ENCODE data around the gene SLC4A2.

Gene SLC4A2

GRCh38 chr7:151110941-151111645 is 51.7 kb downstream of the SLC4A2 start:
- no peaks in the 10 kb centered on the region for H3K9me3 Mint-ChIP-seq
- H3K4me3 Mint-ChIP-seq: no peak overlapping the region

DNA sequence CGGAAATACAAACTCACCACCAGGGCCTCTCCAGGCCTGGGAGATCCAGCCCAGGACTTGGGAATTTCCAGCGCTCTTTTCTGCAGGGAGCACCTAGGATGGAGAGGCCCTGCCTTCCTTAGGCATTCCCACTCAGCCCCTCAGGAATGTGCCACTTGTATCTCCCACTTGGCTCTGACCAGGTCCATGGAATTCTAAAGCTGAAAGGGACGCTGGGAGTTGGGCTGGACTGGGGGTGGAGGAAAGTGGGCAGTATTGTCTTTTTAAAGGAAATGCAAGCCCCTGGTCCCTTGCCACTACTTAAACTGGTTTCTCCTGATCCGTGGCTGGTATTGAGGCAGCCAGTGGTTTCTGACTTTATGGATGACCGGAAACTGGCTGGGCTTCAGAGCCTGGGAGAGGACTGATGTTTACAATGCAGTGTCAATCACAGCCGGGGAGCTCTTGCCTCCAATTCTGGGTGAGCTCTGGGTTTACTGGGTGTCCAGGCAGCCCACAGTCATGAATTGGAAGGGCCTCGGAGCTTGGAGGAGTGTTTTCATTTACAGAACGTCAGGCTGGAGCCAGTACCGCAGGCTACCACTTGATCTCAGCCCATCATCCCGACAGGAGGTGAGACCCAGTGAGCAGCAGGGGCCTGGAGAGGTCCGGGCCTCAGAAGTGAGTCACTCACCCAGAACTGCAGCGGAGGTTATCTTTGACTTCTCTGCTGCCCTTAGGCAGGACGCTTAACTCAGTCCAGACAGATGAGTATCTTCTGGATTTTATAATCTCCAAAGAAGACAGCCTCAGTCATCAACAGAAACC is 54.2 kb downstream of the SLC4A2 start:
- peaks cover 4% of the 10 kb centered on the region for H3K4me1 Mint-ChIP-seq (ENCODE audit: low read depth)
- H3K27ac Mint-ChIP-seq: no peak overlapping the region
- H3K27me3 Mint-ChIP-seq: peaks cover 14% of the 10 kb centered on the region
- no peaks in the 10 kb centered on the region for H3K9me3 Mint-ChIP-seq
- no peaks in the 10 kb centered on the region for H3K36me3 Mint-ChIP-seq (ENCODE audit: low read depth)
- H3K4me3 Mint-ChIP-seq: peak overlapping the region; percentile 39

More at GRCh38 chr7:151110941-151111645, 51.7 kb downstream of the SLC4A2 start:
- H3K36me3 Mint-ChIP-seq (ENCODE audit: low read depth): no peaks in the 10 kb centered on the region
- H3K4me1 Mint-ChIP-seq (ENCODE audit: low read depth): no peaks in the 10 kb centered on the region
- peaks cover 14% of the 10 kb centered on the region for H3K27me3 Mint-ChIP-seq
- no peak overlapping the region for H3K27ac Mint-ChIP-seq

DNA sequence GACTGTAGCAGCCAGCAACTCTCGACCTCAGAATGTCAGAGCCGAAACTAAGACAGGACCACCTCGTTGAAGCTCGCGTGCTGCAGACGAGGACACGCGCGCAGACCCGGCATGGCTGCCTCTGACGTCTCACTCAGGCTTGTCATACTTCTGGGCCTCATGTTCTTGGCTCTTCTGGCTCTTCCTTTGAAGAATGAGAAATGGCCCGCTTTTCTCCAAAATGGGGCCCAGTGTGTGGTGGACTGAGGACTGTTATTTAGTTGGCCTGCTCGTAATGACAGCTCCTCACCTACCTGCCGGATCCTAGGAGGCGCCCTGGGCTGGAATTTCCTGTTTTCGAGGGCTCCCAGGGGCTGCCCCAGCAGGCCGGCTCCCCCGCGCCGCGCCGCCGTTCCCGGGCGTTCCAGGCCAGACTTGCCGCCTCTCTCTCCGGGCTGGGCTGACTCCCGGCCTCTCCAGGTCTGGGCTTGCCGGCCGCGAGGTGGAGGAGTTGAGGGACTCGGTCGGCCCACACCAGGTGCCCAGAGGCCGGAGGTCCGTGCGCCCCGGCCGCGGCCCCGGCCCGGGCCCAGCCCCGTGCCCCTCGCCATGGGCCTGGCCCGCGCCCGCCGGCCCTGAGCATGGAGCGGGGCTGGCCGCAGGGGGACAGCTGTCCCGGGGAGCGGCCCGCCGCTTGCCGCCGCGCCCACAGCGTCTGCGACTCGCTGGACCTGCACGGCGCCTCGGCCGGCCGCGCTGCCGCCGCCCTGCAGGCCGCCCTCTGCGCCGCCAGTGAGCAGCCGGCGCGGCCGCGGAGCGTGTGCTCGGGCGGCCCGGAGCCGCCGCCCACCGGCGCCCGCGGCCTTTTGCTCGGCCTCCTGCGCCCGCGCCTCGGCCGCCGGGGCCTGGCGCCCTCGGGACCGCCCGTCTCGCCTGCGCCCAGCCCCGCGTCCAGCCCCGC is 55.0 kb downstream of the SLC4A2 start:
- Mint-ChIP-seq H3K27ac (no peak overlapping the region), H3K9me3 (no peaks in the 10 kb centered on the region), H3K27me3 (peaks cover 14% of the 10 kb centered on the region), H3K36me3 (ENCODE audit: low read depth) (no peaks in the 10 kb centered on the region), H3K4me3 (peak overlapping the region; percentile 39), H3K4me1 (ENCODE audit: low read depth) (peaks cover 4% of the 10 kb centered on the region)

DNA sequence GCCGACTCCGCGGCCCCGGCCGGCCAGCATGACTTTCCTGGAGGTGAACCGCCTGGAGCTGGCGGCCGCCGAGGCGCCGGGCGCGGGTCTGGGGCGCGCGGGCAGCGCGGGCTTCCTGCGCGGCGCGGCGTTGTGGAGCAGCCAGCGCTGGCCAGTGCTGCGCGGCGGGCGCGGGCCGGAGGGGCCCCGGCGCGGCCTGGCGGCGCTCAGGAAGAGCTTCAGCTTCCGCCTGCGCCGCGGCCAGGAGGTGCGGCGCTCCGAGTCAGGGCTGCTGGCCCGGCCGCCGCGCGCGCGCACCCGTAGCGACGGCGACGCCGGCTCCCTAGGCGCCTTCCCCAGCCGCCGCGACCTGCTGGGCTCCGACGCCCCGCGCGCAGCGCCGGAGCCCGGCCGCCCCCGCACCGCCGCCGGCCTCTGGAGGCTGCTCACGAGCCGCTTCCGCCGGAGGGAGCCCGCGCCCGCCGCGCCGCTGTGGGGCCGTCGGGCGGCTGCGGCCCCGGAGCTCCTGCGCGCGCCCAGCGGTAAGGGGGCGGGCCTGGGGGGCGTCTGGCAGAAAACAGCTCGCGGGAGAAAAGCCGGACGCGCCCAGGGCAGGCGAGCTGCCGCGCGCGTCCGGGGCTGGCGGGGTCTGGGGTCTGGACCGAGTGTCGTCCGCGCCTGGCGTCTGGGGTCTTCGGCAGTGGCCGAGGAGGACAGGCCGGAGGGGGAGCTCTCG is 55.9 kb downstream of the SLC4A2 start:
- peaks cover 14% of the 10 kb centered on the region for H3K27me3 Mint-ChIP-seq
- peaks cover 4% of the 10 kb centered on the region for H3K4me1 Mint-ChIP-seq (ENCODE audit: low read depth)
- no peaks in the 10 kb centered on the region for H3K9me3 Mint-ChIP-seq
- no peaks in the 10 kb centered on the region for H3K36me3 Mint-ChIP-seq (ENCODE audit: low read depth)
- no peak overlapping the region for H3K27ac Mint-ChIP-seq
- peak overlapping the region; percentile 25 for H3K4me3 Mint-ChIP-seq

DNA sequence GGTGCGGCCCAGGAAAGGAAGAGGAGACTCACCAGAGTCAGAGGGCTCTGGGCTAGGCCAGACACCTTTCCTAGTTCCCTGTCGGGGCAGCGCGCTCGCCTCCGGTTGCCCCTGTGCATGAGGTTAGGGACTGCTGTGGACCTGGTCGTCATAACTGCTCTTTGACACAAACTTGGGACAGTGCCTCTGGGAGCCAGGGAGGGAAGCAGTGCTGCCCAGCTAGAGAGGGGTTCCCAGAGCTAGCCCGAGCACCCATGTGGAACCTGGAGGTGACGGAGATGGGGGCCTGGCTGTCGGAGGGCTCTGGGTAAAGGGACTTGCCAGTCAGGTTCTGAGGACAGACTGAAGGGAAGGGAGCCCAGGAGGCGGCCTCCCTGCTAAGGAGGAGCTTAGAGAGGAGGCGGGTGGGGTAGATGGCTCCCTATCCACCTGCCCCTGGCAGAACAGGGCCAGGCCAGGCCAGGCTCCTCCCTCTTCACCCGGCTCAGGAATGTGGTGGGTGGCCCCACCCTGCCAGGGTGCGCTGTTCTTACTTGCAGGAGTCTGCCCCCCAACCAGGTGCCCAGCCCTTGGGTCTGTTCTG is 56.5 kb downstream of the SLC4A2 start:
- H3K36me3 Mint-ChIP-seq (ENCODE audit: low read depth): no peaks in the 10 kb centered on the region
- peaks cover 14% of the 10 kb centered on the region for H3K27me3 Mint-ChIP-seq
- peak overlapping the region; percentile 25 for H3K4me3 Mint-ChIP-seq
- H3K9me3 Mint-ChIP-seq: no peaks in the 10 kb centered on the region
- peaks cover 4% of the 10 kb centered on the region for H3K4me1 Mint-ChIP-seq (ENCODE audit: low read depth)
- H3K27ac Mint-ChIP-seq: no peak overlapping the region

- Mint-ChIP-seq H3K36me3 (ENCODE audit: low read depth) (peaks cover 4% of the 10 kb centered on the region), H3K27me3 (peaks cover 14% of the 10 kb centered on the region), H3K4me1 (ENCODE audit: low read depth) (peaks cover 4% of the 10 kb centered on the region), H3K4me3 (no peak overlapping the region), H3K9me3 (no peaks in the 10 kb centered on the region), H3K27ac (no peak overlapping the region)
Measured at GRCh38 chr7:151116603-151117440, 57.4 kb downstream of the SLC4A2 start.

- peaks cover 4% of the 10 kb centered on the region for H3K36me3 Mint-ChIP-seq (ENCODE audit: low read depth)
- no peak overlapping the region for H3K4me3 Mint-ChIP-seq
- H3K27me3 Mint-ChIP-seq: peaks cover 14% of the 10 kb centered on the region
- H3K27ac Mint-ChIP-seq: no peak overlapping the region
- H3K9me3 Mint-ChIP-seq: no peaks in the 10 kb centered on the region
- H3K4me1 Mint-ChIP-seq (ENCODE audit: low read depth): peaks cover 4% of the 10 kb centered on the region
Measured at GRCh38 chr7:151117565-151117964, 58.2 kb downstream of the SLC4A2 start.

DNA sequence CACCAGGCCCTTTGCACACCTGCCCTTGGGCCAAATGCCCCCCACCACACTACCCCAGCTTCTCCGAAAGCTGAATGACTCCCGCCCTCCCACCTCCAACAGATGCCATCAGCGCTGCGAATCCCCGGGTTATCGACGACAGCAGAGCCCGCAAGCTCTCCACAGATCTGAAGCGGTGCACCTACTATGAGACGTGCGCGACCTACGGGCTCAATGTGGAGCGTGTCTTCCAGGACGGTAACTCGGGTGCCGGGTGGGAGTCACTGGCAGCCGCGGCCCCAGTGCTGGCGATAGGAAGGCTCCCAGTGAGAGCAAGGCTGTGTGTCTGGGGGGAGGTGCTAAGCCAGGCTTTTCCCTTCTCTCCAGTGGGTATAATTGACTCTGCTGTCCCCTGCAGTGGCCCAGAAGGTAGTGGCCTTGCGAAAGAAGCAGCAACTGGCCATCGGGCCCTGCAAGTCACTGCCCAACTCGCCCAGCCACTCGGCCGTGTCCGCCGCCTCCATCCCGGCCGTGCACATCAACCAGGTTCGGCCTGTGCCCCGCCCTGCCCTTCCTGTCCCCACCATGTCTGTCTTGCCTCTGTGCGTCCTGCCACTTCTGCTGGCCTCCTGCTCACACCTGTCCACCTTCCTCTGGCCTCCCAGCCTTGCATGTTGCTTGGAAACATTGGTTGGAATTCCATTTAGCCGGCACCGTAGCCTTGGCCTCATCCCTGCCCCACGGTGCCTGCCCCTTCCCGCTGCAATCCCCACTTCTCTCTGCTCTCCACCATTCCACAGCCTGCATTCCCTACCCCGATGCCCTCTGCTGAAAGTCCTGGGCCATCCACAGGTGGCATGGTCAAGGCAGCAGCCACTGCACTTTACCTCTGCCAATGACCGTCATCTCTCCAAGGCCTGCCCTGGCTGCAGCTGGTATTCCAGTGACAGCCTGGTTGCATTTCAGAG is 59.0 kb downstream of the SLC4A2 start:
- Mint-ChIP-seq H3K27ac (no peak overlapping the region), H3K4me3 (no peak overlapping the region), H3K9me3 (no peaks in the 10 kb centered on the region), H3K27me3 (peaks cover 7% of the 10 kb centered on the region), H3K4me1 (ENCODE audit: low read depth) (peaks cover 4% of the 10 kb centered on the region), H3K36me3 (ENCODE audit: low read depth) (peaks cover 4% of the 10 kb centered on the region)

DNA sequence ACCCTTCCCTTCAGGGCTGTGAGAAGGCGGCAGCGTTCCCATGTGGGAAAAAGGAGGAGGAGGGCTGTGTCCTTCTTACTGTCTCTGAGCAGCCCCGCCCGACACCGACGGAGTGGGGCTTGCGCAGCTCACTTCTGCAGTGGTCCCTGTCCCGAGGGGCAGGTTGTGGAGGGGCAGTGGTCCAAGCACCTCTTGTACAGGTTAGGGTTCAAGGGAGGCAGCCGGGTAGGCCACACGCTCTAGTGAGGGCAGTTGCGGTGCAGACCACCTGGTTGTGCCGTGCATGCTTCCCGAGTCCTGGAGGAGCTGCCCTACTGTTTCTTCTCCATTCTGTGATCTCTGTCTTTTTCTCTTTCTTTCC is 59.6 kb downstream of the SLC4A2 start:
- H3K9me3 Mint-ChIP-seq: no peaks in the 10 kb centered on the region
- H3K36me3 Mint-ChIP-seq (ENCODE audit: low read depth): peaks cover 9% of the 10 kb centered on the region
- no peak overlapping the region for H3K27ac Mint-ChIP-seq
- H3K4me3 Mint-ChIP-seq: no peak overlapping the region
- H3K4me1 Mint-ChIP-seq (ENCODE audit: low read depth): peaks cover 7% of the 10 kb centered on the region
- peaks cover under 1% of the 10 kb centered on the region for H3K27me3 Mint-ChIP-seq

- H3K27ac Mint-ChIP-seq: no peak overlapping the region
- H3K4me1 Mint-ChIP-seq (ENCODE audit: low read depth): peaks cover 8% of the 10 kb centered on the region
- H3K9me3 Mint-ChIP-seq: no peaks in the 10 kb centered on the region
- peaks cover 10% of the 10 kb centered on the region for H3K36me3 Mint-ChIP-seq (ENCODE audit: low read depth)
- H3K4me3 Mint-ChIP-seq: no peak overlapping the region
- no peaks in the 10 kb centered on the region for H3K27me3 Mint-ChIP-seq
Measured at GRCh38 chr7:151119902-151120301, 60.5 kb downstream of the SLC4A2 start.

DNA sequence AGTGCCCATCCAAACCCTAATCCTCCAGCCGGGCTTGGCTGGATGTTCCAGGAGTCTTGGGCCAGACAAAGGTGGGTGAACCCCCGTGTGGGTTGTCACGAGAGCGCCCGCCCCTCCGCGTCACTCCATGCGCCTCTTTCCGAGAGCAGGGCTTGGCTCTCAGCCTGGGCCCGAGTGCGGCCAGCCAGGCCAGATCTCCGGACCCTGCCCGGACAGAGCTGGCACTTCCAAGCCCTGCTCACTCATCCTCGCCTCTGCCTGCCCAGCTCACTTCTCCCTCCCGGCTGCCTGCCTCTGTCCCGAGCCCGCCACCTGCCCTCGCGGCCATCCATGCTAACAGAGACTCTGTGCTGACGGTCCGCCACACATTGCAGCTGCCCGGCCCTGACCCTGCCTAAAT is 61.5 kb downstream of the SLC4A2 start:
- H3K27me3 Mint-ChIP-seq: no peaks in the 10 kb centered on the region
- H3K4me3 Mint-ChIP-seq: no peak overlapping the region
- no peaks in the 10 kb centered on the region for H3K9me3 Mint-ChIP-seq
- peaks cover 8% of the 10 kb centered on the region for H3K4me1 Mint-ChIP-seq (ENCODE audit: low read depth)
- H3K36me3 Mint-ChIP-seq (ENCODE audit: low read depth): peaks cover 10% of the 10 kb centered on the region
- H3K27ac Mint-ChIP-seq: no peak overlapping the region

- Mint-ChIP-seq H3K27ac (no peak overlapping the region), H3K36me3 (ENCODE audit: low read depth) (peaks cover 10% of the 10 kb centered on the region), H3K4me1 (ENCODE audit: low read depth) (peaks cover 8% of the 10 kb centered on the region), H3K4me3 (no peak overlapping the region), H3K9me3 (no peaks in the 10 kb centered on the region), H3K27me3 (no peaks in the 10 kb centered on the region)
Measured at GRCh38 chr7:151121380-151122170, 62.2 kb downstream of the SLC4A2 start.

Measured in stimulated activated naive CD8-positive, alpha-beta T cell treated with anti-CD3 and anti-CD28 coated beads, Interleukin-15, Interleukin-2, amounts not matched to agents 100 ng/mL and 50 ng/mL, for 24 hours (primary cell).